ENCODE measurements around the gene ZFYVE1. TPM values are rescaled to one million over a fixed set of nuclear protein-coding genes. Genes with fewer than 3 reads are reported as not detected.

The ZFYVE1 gene
- total RNA-seq, 1 donor from 2014 or later, result 18.6 TPM

DNA sequence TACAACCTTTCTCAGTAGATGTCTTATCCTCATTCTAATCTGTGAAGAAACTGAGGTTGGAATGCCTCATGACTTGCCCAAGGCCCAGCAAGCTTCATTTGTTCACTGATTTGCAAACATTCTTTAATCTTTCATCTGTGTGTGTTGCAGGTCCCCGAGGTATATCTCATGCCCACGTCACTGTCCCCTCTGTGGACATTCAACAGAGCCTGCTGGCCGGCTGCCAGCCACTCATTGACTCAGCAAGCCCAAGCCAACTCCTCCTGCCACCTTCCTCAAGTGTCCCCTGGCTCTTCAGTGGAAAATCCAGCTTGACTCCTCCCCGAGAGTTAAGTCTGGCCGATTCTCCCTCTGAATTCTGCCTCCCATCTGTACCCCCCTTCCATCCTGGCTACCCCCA, 102.6 kb downstream of the ZFYVE1 start:
- peak overlapping the region; percentile 31 for H3K4me3 Mint-ChIP-seq
- peak overlapping the region; percentile 26 for H3K27ac Mint-ChIP-seq
- H3K36me3 Mint-ChIP-seq, result no peaks in the 10 kb centered on the region
- H3K9me3 Mint-ChIP-seq, result no peaks in the 10 kb centered on the region
- peaks cover 10% of the 10 kb centered on the region for H3K4me1 Mint-ChIP-seq (ENCODE audit: unreplicated experiment)
- TF ChIP-seq, protein P1, sequence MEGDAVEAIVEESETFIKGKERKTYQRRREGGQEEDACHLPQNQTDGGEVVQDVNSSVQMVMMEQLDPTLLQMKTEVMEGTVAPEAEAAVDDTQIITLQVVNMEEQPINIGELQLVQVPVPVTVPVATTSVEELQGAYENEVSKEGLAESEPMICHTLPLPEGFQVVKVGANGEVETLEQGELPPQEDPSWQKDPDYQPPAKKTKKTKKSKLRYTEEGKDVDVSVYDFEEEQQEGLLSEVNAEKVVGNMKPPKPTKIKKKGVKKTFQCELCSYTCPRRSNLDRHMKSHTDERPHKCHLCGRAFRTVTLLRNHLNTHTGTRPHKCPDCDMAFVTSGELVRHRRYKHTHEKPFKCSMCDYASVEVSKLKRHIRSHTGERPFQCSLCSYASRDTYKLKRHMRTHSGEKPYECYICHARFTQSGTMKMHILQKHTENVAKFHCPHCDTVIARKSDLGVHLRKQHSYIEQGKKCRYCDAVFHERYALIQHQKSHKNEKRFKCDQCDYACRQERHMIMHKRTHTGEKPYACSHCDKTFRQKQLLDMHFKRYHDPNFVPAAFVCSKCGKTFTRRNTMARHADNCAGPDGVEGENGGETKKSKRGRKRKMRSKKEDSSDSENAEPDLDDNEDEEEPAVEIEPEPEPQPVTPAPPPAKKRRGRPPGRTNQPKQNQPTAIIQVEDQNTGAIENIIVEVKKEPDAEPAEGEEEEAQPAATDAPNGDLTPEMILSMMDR (conservative IDR thresholded peaks at IDR 0.05), result no peak
- H3K27me3 Mint-ChIP-seq, result peaks cover 17% of the 10 kb centered on the region
- no peak for DNase-seq (ENCODE audit: extremely low spot score, unreplicated experiment)

DNA sequence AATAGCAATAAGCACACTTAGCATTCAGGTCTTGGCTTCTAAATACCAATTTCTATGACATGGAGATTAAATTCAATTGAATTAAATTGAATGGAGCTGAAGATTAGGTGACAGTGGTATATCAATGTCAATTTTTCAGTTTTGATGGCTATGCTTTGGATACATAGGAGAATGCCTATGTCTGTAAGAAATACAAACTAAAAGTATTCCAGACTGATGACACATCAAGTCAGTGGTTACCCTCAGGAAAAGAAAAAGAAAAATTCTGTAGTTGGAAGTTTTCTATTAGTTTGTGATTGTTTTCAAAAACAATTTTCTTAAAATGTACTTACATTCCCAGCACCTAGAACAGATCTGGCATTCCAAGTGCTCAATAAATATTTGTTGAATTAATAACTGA, 105.5 kb downstream of the ZFYVE1 start:
- peaks cover 27% of the 10 kb centered on the region for H3K27me3 Mint-ChIP-seq
- no peak overlapping the region for H3K4me3 Mint-ChIP-seq
- H3K9me3 Mint-ChIP-seq, result no peaks in the 10 kb centered on the region
- no peaks in the 10 kb centered on the region for H3K36me3 Mint-ChIP-seq
- no peak overlapping the region for H3K27ac Mint-ChIP-seq
- DNase-seq (ENCODE audit: extremely low spot score, unreplicated experiment), result no peak
- TF ChIP-seq, protein P1 (conservative IDR thresholded peaks at IDR 0.05), result no peak
- H3K4me1 Mint-ChIP-seq (ENCODE audit: unreplicated experiment), result peaks cover 12% of the 10 kb centered on the region

DNA sequence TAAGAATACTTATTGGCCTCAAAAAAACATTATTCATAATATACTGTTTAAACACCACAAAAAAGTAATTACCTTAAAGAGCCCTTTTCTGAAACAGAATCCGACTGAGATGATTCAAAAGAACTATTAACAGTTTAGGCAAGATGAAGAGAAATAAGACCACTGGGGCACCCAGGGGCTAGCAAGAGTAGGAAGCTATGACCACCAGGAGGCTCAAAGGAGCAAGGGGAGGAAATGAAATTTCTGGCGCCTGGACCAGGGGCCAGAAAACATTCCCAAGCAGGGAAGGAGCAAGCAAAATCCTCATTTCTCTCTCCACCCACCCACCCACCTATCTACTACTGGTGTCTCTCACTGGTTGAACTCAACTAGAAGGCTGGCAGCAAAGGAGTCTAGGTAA, 106.9 kb downstream of the ZFYVE1 start:
- peaks cover 6% of the 10 kb centered on the region for H3K4me1 Mint-ChIP-seq (ENCODE audit: unreplicated experiment)
- no peak overlapping the region for H3K27ac Mint-ChIP-seq
- TF ChIP-seq, protein P1 (conservative IDR thresholded peaks at IDR 0.05), result peak; percentile 45
- DNase-seq (ENCODE audit: extremely low spot score, unreplicated experiment), result no peak
- H3K36me3 Mint-ChIP-seq, result no peaks in the 10 kb centered on the region
- peaks cover 24% of the 10 kb centered on the region for H3K27me3 Mint-ChIP-seq
- H3K9me3 Mint-ChIP-seq, result no peaks in the 10 kb centered on the region
- no peak overlapping the region for H3K4me3 Mint-ChIP-seq

Other genes with a start within 250 kb of the ZFYVE1 start
- 4.5 and 5.8 TPM in 2 replicates for gene DPF3, start 133.0 kb downstream of the ZFYVE1 start, total RNA-seq (ENCODE audit: low replicate concordance)
- gene DCAF4, start 100.6 kb downstream of the ZFYVE1 start, total RNA-seq (ENCODE audit: low replicate concordance), result 11.0 and 17.9 TPM in 2 replicates
- 77.9 and 94.6 TPM in 2 replicates for gene RBM25, start 31.4 kb upstream of the ZFYVE1 start, total RNA-seq (ENCODE audit: low replicate concordance)
- 58.9 and 76.4 TPM in 2 replicates for gene PSEN1, start 109.4 kb upstream of the ZFYVE1 start, total RNA-seq (ENCODE audit: low replicate concordance)
- 0.99 and 2.0 TPM in 2 replicates for gene PAPLN, start 210.4 kb upstream of the ZFYVE1 start, total RNA-seq (ENCODE audit: low replicate concordance)